Activated T-helper 1 cell treated with Interleukin-2 at 50 U/mL for 16 hours (primary cell): ENCODE results near the gene BMPR1B.
"Not testable (repeated sequence)": the region's sequence is repeated elsewhere in the genome, so short reads cannot be mapped to it uniquely, and the experiment has no call there.

Experiments used
- DNase-seq: peaks from one replicate; pipeline ENCODE4 v3.0.0-alpha.2; 2020; ENCODE audit warnings: low read depth

Gene BMPR1B

DNA sequence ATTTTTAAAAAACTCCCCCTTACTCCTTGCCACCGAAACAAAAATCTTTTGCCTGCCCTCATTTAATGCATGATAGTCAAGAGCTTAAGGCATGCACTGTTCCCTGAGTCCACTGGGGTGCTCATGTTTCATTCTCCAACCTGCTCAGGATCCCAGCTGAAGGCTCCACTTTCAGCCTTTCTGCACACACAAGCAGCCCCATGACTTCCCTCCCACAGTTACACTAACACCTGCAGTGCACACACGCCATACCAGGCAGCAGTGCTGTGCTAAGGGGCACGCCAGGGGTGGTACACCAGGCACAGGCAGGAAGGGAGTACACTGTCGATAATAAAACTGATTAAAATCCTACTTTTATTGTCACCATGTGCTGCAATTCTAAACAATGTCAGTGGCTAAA lies 385.2 kb downstream of the BMPR1B start:
- DNase-seq, result no peak

DNA sequence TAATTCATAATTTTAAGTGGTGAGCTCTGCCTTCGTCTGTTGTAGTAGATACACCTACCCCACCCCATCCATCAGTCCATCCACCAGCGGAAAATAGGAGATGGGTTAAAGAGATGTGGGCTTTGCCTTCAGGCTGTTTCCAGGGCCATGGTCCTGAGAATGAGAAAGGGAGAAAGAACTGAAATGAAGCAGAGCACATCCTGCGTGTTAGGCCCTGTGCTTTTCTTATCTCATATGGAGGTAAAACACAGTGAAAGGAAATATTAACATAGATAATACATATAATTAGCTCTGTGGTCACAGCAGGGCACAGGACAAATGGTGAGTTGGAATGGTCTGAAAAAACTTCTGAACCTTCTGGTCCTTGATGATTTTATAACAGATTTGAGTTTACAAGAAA lies 393.5 kb downstream of the BMPR1B start:
- no peak for DNase-seq

DNA sequence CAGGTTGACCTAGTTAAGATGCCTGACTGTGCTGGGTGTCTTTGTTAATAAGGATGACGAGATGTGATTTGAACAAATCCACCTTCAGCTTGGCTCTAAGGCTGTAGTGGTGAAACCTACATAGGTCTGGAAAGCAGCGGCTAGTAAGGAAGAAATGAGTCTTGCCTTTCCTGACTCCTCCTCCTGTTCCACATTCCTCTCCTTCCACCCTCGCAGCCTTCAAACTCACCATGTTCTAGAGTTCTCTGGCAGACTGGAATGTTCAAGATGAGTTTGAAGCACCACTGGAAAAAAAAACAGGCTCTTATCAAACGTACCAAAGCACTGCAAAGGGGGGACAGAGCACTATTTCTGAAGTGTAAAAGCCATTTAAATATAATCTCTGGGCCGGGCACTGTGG lies 395.4 kb downstream of the BMPR1B start:
- no peak for DNase-seq

DNA sequence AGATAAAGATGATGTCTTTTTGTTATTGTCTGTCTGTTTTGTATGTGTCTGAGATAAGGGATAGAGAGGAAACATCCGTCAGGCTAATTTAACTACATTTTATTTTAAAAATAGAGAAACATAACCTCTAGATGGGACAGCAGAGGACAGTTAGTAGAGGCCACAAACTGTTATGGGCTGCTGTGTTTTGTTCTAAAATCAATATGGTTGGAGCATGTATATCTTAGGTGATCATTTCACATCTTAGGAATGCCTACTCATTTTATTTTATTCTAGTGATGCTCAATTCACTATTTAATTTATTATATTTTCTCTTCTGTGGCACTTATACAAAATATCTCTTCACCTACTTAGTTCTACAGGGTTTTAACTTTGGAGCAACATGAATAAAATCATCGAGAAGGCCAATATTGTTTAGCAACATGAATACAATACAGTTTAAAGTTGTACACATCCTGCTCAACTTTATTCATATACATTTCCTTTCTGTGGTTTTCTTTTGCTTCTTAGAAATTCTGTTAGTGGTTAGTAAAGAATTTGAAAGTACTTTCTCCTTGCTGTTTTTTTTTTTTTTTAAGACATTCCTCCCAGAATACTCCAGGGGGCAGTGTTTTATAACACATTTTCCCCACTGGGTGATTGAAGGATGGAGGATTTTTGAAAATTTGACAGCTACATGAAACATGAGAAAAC lies 398.1 kb downstream of the BMPR1B start:
- no peak for DNase-seq

DNA sequence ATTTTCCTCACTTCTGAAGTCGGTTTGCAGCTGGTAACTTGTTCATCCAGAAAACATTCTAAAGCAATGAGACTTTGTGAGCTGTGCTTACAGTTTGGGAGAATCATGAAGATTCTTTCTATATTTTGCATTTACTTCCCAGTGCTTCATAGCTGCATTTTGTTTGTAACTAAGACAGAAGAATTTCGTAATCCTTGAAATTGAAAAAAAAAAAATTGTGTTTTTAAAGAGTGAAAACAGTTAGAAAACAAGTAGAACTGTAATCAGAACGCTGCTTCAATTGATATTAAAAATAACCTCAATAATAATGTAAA lies 398.7 kb downstream of the BMPR1B start:
- DNase-seq, result no peak

DNA sequence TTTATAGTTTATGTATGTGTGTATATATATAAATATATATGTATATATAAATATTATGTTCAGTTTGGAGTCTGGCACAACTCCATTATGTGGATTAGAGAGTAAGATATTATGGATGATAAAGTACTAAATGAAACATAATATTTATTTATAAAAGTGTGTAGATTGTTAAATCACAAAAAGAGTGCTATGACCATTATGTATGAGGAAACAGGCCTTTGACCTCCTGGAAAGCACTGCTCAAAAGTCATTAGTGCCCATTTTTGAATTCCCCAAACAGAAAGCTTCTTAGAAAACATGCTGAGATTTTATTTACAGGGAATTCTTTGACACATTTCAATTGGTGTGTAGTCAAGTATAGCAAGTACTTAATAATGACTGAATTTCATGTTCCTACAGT lies 399.8 kb downstream of the BMPR1B start:
- no peak for DNase-seq

DNA sequence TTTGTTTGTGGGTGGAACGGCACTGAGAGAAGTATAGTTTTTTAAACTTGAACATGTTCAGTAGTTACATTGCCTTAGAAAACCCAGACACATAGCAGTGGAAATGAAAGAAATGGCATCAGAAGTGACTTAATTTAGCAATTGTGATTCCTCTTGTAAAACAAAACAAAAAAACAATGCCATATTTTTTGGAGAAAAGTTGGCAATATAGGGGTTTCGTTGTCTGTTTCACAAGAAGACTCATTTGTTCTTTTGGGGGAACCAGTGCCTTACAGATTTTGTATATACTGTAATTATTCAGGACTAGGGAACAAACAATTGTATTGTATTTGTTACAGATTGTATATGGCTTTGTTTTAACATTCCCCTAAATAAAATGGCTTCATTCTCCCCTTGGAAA lies 400.3 kb downstream of the BMPR1B start:
- DNase-seq, result no peak

DNA sequence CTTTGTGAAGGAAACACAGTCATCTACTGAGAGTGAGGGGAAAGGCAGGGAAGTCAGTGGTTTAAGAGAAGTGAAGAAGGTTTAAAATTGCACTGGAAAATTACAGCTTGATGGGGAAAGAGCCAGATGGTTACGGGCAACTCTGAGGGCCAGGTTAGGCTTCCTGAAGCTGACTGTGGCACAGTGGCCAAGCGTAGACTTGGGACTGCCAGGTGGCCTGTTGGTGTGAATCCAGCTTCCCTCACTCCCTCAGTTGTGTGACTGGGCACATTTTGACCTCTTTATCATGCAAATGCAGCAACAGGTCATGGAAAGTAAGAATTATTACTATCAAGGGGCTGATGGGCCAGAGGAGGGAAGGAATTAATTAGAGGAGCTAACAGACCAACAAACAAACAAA lies 400.9 kb downstream of the BMPR1B start:
- no peak for DNase-seq

DNA sequence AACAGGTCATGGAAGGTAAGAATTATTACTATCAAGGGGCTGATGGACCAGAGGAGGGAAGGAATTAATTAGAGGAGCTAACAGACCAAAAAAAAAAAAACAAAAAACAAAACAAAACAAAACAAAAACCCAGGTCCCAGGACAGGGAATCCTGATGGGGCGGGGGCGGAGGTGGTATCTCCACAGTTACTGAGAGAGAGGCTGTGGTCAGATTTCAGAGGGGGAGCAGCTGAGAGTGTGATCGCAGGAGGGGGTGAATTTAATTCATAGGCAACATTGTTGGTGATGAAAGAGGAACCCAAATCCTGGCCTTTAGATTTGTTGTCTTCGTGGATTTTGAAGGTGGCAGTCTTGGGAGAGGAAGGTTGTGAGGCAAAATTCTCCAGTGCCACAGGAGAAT lies 401.6 kb downstream of the BMPR1B start:
- DNase-seq, result no peak

DNA sequence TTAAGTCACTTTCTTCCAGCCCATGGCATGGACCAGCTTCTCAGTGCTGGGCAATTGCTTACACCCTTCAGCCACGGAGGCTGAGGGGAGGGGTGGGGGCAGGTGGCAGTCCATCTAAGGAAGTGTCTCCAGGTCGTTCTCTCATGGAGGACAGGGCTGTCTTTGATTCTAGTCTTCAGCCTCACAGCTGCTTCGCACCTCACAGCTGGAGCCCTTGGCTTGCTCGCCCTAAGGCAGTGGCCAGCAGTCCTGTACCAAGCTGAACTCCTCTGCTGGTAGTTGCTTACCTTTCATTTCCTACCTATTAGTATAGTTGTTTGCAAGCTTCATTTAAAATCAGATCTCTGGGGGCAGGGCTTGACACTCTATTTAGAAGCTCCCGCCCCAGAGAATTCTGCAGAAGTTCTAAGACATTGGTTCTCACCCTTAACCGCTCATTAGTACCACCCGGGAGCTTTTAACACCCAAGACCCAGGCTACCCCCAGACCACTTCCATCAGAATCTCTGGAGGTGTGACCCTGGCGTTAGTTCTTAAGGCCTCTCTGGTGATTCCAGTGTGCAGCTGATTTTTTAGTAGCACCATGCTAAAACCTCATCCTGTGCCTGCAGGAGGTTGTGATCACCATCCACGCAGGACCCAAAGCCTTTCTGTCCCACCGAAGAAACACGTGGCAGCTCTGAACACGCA lies 404.2 kb downstream of the BMPR1B start:
- DNase-seq, result no peak

DNA sequence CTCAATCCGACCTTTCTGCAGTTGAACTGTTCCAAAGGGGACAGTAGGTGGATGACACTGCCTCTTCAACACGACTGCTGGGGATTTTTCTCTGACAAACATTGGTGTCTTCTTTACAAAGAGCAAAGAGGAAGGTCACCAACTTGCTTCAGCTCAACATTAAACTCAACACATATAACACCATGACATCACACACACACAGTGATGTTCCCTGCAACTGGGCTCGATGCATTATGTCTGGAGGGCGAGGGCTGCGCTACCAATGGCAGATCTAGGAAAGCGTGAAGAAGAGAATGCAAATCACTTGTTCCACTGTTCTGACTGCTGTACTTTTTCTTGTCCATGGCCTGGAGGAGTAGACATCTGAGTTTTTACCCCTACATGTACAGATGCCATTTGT lies 405.1 kb downstream of the BMPR1B start:
- no peak for DNase-seq

DNA sequence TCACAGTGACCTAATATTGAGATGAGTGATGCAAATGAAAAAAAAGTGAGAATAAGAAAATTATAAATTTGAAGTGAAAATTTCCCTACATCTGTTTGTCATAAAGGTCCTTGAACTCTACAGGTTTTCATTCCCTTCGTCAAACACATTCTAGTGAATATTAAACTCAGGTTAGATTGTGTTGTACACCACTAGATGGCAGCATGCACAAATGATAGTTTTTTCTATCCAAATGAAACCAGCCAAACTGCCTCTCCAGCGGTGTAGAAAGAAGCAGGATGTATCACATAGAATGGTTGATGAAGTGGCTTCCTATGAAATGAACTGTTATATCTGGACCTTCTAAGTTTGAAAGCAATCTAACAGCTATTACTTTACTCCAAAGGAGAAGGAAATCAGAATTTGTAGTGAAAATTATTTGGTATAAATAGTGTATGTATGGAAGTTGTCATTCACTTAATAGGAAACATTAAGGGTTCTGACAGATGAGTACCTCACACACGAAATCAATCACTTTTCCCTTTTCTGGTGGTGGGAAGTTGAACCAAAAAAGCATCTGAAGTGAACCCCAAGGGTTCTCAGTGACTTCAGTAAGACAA lies 408.3 kb downstream of the BMPR1B start:
- DNase-seq, result no peak

DNA sequence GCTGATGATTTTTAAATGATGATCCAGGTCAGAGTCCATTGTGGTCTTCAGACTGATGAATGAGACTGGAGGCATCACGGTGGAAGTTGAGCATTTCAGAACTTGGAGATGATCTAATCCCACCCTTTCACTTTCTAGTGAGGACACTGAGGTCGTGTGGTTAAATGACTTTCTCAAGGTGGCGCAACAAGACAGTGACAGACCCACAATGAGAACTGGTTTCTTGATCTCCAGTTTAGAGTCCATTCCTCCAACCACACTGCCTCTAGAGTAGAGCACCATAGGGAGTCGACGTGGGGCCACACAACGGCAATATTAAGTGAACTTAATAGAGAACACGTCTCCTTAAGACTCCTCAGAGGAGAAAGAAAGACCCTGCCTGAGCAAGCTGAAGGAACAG lies 410.1 kb downstream of the BMPR1B start:
- no peak for DNase-seq

DNA sequence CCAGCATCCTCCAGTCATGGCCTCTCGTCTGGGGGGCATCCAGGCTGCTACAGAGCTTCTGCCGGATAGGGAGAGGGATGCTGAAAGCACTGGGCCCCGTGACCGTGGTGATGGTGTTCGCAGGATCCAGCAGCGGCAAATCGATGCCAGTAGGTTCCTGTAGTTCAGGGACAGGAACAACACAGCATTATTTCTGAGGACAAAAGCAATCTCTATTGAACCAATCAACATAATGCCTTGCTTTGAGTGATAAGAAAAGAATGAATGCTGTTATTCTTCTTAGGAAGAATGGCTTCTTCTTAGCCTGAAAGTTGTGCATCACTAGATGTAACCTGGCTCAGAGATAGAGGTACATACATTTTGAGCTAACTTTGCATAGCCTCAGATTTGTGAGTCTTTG lies 412.4 kb downstream of the BMPR1B start:
- no peak for DNase-seq

DNA sequence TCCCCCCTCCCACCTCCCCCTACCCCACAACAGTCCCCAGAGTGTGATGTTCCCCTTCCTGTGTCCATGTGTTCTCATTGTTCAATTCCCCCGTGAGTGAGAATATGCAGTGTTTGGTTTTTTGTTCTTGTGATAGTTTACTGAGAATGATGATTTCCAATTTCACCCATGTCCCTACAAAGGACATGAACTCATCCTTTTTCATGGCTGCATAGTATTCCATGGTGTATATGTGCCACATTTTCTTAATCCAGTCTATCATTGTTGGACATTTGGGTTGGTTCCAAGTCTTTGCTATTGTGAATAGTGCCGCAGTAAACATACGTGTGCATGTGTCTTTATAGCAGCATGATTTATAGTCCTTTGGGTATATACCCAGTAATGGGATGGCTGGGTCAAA lies 413.6 kb downstream of the BMPR1B start:
- DNase-seq, result not testable (repeated sequence)

DNA sequence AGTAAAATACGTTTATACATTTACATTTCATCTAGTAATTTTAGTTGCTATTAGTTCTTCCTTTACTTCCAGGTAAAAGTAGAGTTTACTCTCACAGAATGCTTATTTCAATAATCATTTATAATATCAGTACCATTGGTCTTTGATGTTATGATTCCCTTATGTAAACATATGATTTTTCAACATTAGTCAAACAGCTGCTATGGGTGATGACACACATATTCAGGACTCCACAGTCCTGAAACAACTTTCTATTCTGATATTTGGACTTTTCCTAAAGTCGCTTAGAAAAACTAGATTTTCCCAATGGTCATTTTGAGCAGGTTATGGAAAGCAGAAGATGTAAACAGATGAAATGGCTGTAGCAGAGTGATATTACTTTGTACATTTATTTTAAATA lies 421.2 kb downstream of the BMPR1B start:
- no peak for DNase-seq

DNA sequence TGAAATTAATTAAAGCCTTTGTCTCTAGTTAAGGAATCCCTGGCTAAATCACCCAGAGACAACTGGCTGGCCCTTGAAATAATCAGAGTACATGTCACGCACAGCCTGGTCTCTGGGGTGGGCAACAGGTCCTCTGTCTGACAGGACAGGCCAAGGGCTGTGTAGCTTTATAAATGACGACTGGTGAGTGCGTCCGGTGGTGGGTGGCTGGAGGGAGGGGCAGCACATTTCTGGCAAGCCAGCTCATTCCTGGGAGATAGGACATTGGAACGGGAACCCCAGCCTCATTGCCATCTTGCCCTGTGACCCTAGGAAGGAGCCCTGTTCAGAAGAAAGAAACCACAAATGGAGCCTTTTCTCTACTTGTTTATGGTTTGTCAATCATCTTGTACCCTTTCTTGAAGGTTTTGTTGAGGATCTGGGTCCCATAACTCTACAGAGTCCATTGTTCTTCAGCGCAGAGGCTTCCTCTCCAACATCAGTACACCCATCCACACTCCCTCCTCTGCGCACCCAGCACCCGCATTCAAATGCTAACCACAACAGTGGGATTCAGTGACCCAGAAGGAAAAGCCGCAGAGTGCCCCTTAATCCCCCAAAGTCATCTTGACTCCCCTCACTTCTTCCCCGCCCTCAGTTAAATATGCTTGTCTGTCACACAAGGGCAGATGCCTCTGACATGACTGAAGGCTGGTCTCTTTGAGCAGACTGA lies 422.9 kb downstream of the BMPR1B start:
- no peak for DNase-seq

DNA sequence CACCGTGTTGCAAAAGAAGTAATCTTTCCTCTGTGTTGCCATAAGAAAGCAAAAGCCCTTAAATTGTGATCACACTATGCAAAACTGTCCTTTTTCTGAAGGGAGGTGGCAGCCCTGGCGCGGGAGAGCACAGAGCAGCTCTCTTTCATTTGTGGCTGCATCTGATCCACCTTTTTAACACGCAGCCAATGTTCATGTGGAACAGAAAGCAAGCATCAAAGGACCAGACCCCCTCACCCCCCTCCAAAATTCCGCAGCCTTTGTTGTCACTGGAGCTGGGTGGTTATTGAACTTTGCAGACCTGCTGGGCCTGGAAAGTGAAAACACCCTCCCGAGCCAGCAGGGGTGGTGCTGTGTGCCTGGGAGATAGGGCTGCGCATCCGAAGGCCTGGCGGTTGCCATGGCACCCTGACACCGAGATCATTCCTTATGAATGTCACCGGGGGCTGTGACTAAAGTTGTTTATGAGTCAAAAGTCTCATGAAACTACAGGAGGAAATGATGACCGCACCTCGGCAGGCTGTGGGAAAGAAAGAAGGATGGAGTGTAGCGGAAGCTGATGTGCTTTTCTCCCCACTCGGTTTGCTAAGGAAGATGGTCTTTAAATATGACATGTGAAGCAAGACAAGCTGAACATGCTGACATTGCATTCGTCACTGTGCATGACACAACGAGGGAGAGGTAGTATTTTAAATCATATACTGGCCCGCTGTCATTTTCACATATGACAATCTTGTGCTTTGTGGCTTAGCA lies 423.7 kb downstream of the BMPR1B start:
- DNase-seq, result no peak

DNA sequence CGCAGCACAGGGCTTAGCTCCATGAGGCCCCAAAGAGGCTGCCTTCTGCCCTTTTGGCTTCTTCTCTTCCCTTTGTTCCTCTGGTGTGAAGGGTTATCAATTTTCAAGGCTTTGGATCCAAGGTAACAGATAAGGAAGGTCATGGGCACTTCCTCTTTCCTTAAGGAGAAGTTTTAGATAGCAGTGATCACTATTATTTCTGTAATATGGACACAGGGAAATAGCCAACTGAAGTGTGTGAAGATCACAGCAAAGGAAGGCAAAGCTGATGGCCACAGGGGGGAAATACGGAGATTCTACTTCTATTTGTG lies 424.2 kb downstream of the BMPR1B start:
- no peak for DNase-seq

DNA sequence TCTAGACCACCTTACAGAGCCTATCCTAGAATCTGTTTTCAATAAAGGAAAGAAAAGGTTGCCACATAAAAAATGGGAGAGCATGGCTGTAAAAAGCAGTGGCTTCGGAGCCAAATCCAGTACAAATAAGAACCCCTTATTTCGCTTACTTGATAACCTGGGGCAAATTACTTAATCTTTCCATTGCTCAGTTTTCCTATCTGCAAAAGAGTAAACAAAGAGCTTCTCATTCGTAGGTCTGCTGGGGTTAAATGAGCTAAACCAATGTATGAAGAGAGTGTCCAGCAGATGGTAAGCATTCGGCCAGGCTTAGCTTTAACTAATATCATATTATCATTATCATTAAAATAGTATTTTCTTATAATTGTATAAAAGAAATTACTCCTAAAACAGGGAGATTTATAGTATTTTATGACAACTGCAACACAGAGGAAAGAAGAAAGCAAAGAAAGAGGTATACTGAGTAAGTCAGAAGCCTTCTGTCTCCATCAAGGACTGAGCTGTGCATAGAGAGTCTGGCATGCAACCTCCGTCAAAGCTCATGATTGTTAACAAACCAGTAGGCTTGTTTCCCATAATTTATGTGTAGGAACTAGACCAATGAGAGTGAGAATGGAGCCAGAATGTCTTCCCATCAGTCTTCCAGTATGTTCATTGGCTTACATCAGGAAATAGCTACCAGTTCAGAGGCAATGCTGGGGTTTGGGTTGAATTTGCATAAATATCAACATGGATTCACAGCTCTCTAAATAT lies 426.1 kb downstream of the BMPR1B start:
- no peak for DNase-seq

DNA sequence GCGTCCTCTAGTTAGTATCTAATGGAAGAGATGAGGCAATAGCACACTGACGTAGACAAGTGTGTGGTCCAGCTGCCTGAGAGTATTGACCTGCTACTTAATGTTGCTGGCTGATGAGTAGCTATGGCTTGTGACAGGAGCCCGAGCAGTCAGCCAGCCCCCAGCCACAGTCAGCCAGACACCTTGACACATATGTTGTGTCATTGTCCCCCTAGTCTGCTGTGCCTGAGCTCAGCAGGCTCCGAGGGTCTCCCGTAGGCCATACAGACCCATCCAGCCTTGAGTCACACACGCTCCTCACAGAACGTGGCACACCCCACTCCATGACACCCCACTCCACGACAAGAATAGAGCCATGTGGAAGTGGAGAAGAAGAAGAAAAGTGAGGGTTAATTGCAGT lies 428.9 kb downstream of the BMPR1B start:
- DNase-seq, result no peak
